Measurements from ENCODE around the gene PDE7B.

PDE7B gene

DNA sequence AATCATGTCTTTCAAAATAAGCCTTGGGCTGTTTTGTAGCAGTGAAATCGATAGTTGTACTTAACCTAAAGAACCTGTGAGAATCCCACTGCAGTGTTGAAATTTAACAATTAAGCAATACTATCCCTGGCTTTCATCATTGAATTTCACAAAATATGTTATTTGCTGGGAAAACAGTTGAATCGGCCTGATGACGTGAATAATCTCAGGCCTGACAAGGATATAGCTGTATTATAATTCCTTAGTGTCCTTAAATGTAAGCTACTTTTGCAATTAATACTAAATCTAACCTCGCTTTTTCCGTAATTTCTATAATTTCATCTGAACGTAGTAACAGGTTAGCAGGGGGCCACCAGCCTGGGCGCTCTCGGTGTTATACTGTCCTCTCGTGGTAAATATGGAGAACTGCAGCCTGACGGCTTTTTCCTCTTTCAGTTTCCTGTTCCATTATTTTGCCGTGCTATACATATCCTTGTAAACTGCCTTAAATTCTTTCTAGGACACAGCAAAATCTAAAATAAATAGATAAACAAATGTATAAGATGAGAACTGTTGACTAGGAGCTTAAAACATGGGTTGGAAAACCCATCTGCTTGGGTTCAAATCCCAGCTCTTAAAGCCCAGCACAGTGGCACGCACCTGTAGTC, 374.6 kb downstream of the PDE7B start:
- no peak for TF ChIP-seq REST (IDR thresholded peaks at IDR 0.05; ENCODE audit: insufficient read depth in 1 of 2, low read depth in 2 of 2, low read length in 2 of 2)
- no peak for TF ChIP-seq SIN3A (IDR thresholded peaks at IDR 0.05; ENCODE audit: borderline replicate concordance, insufficient read depth, low read length)
- TF ChIP-seq TAF1 (IDR thresholded peaks at IDR 0.05; ENCODE audit: borderline replicate concordance, insufficient read depth, low read length): no peak
- TF ChIP-seq FOXP2 (optimal IDR thresholded peaks at IDR 0.05; ENCODE audit: borderline replicate concordance, extremely low read depth, extremely low read length, insufficient read depth): no peak
- TF ChIP-seq POLR2AphosphoS5 (IDR thresholded peaks at IDR 0.05; ENCODE audit: low read depth, low read length): no peak

DNA sequence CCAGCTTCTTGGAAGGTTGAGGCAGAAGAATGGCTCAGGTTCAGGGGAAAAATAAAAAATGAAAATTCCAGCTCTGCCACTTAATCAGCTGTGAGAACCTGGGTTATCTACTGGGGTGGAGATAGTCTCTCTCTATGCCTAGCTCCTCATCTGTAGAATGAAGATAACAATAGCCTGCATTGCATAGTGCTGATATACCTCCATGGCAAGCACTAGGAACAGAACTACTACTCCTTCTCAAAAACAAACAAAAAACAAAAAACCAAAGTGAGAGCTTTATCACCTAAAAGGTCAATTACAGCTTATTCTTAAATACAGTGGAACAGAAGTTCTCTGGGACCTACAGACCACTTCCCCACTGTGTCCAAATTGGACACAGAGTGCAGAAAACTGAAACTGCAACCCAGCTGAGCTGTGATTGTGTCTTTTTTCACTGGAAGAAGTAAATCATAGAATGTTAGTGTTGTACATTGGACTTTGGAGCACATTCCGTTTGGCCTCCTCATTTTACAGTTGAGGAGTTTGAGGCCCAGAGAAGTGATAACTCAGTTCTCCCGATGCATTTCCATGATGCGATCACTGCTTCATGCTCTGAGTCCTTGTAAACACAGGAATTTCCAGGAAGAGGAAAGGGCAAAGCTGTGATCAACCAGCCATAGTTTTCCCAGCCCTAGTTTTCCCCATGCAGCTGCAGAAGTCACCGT, 375.3 kb downstream of the PDE7B start:
- no peak for TF ChIP-seq POLR2AphosphoS5 (IDR thresholded peaks at IDR 0.05; ENCODE audit: low read depth, low read length)
- TF ChIP-seq FOXP2 (optimal IDR thresholded peaks at IDR 0.05; ENCODE audit: borderline replicate concordance, extremely low read depth, extremely low read length, insufficient read depth): no peak
- no peak for TF ChIP-seq REST (IDR thresholded peaks at IDR 0.05; ENCODE audit: insufficient read depth in 1 of 2, low read depth in 2 of 2, low read length in 2 of 2)
- no peak for TF ChIP-seq TAF1 (IDR thresholded peaks at IDR 0.05; ENCODE audit: borderline replicate concordance, insufficient read depth, low read length)
- TF ChIP-seq SIN3A (IDR thresholded peaks at IDR 0.05; ENCODE audit: borderline replicate concordance, insufficient read depth, low read length): no peak

- TF ChIP-seq POLR2AphosphoS5 (IDR thresholded peaks at IDR 0.05; ENCODE audit: low read depth, low read length): no peak
- TF ChIP-seq SIN3A (IDR thresholded peaks at IDR 0.05; ENCODE audit: borderline replicate concordance, insufficient read depth, low read length): no peak
- no peak for TF ChIP-seq TAF1 (IDR thresholded peaks at IDR 0.05; ENCODE audit: borderline replicate concordance, insufficient read depth, low read length)
- no peak for TF ChIP-seq FOXP2 (optimal IDR thresholded peaks at IDR 0.05; ENCODE audit: borderline replicate concordance, extremely low read depth, extremely low read length, insufficient read depth)
- TF ChIP-seq REST (IDR thresholded peaks at IDR 0.05; ENCODE audit: insufficient read depth in 1 of 2, low read depth in 2 of 2, low read length in 2 of 2): no peak
These were observed 377.3 kb downstream of the PDE7B start for GRCh38 chr6:136228814-136229213.

GRCh38 chr6:136230219-136230853, 378.8 kb downstream of the PDE7B start:
- TF ChIP-seq FOXP2 (optimal IDR thresholded peaks at IDR 0.05; ENCODE audit: borderline replicate concordance, extremely low read depth, extremely low read length, insufficient read depth) (no peak), SIN3A (IDR thresholded peaks at IDR 0.05; ENCODE audit: borderline replicate concordance, insufficient read depth, low read length) (no peak), POLR2AphosphoS5 (IDR thresholded peaks at IDR 0.05; ENCODE audit: low read depth, low read length) (no peak), REST (IDR thresholded peaks at IDR 0.05; ENCODE audit: insufficient read depth in 1 of 2, low read depth in 2 of 2, low read length in 2 of 2) (no peak), TAF1 (IDR thresholded peaks at IDR 0.05; ENCODE audit: borderline replicate concordance, insufficient read depth, low read length) (no peak)

Measured in PFSK-1 (cell line).